SH-SY5Y (cell line): ENCODE data around the gene SMAD3.

Experiments used
- GATA2 ChIP-seq: IDR thresholded peaks from 2 replicates; pipeline ENCODE4 v1.6.1; 2011; ENCODE audit warnings: mild to moderate bottlenecking, low read depth, low read length
- GATA3 ChIP-seq: IDR thresholded peaks from 2 replicates; pipeline ENCODE4 v1.6.1; 2011; ENCODE audit warnings: low read depth, mild to moderate bottlenecking, low read length, moderate library complexity

DNA sequence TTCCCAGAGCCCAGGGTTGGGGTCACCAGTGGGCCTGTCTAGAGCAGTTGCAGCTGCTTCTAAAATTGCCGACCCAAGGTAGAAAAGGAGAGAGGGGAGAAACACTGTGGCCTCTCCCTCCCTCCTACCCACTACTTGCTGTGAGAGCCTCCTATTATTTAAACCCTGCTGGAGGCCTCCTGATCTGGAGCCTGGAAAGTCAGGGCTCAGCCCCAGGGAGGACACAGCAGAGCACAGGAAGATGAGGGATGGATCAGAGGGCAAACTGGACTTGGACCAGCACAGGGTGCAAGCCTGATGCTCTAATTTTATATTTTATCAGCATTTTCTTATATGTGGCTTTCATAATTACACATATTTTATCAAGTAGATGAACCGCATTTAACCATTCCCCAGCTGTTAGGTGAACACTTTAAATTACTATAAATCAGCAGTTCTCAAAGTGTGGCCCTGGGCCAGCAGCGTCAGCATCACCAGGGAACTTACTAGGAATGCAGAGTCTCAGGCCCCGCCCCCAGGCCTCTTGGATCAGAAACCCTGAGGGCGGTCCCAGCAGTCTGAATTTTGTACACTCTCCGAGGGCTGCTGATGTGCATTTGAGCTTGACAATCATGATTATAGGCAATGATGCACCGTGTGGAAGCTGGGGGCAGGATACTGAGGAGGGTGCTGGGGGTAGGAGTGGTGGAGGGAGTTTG, 26.7 kb downstream of the SMAD3 start:
- no peak for TF ChIP-seq GATA2
- TF ChIP-seq GATA3: no peak
